H9 (cell line): ENCODE data around the gene SURF1. TPM values are rescaled to one million over a fixed set of nuclear protein-coding genes. Genes with fewer than 3 reads are reported as not detected.

Source experiments
- DNase-seq: peaks from one replicate; pipeline ENCODE4 v3.0.0-alpha.2; 2017
- H2AFZ ChIP-seq: one replicate; pipeline ENCODE4 v1.6.1; 2013; ENCODE audit warnings: mild to moderate bottlenecking, low read length, control low read depth, moderate library complexity
- H2AK5ac ChIP-seq: 2 replicates; pipeline ENCODE4 v1.6.1; 2013; ENCODE audit warnings: low read length, control low read depth, mixed read lengths; ENCODE audit not compliant: insufficient read length
- H2BK120ac ChIP-seq: one replicate; pipeline ENCODE4 v1.6.1; 2013; ENCODE audit warnings: low read depth, mild to moderate bottlenecking, low read length, control low read depth, inconsistent platforms; ENCODE audit not compliant: poor library complexity, severe bottlenecking
- H2BK12ac ChIP-seq: 2 replicates; pipeline ENCODE4 v1.6.1; 2013; ENCODE audit warnings: low read length, control low read depth, mixed read lengths, low read depth; ENCODE audit not compliant: insufficient read length
- H2BK15ac ChIP-seq: 2 replicates; pipeline ENCODE4 v1.6.1; 2013; ENCODE audit warnings: low read depth, low read length, control low read depth
- H2BK20ac ChIP-seq: one replicate; pipeline ENCODE4 v1.6.1; 2013; ENCODE audit warnings: low read depth, mild to moderate bottlenecking, low read length, control low read depth, inconsistent platforms; ENCODE audit not compliant: poor library complexity, severe bottlenecking
- H2BK5ac ChIP-seq: 2 replicates; pipeline ENCODE4 v1.6.1; 2013; ENCODE audit warnings: low read length, control low read depth, mixed read lengths; ENCODE audit not compliant: insufficient read length
- H3K14ac ChIP-seq: 2 replicates; pipeline ENCODE4 v1.6.1; 2013; ENCODE audit warnings: low read length, control low read depth; ENCODE audit not compliant: insufficient read depth
- H3K18ac ChIP-seq: 2 replicates; pipeline ENCODE4 v1.6.1; 2013; ENCODE audit warnings: low read depth, mild to moderate bottlenecking, mixed read lengths, low read length, control low read depth; ENCODE audit not compliant: insufficient read length
- H3K23ac ChIP-seq: 2 replicates; pipeline ENCODE4 v1.6.1; 2013; ENCODE audit warnings: low read length, control low read depth, mixed read lengths, low read depth; ENCODE audit not compliant: insufficient read length
- H3K23me2 ChIP-seq: 2 replicates; pipeline ENCODE4 v1.6.1; 2013; ENCODE audit warnings: low read depth, mild to moderate bottlenecking, mixed read lengths, low read length, control low read depth; ENCODE audit not compliant: insufficient read length, poor library complexity, severe bottlenecking
- H3K27ac ChIP-seq: 2 replicates; pipeline ENCODE4 v1.5.1; 2013; ENCODE audit warnings: low read length, control low read depth, mixed read lengths, low read depth; ENCODE audit not compliant: insufficient read length
- H3K27me3 ChIP-seq: 2 replicates; pipeline ENCODE4 v1.6.1; 2013; ENCODE audit warnings: low read length, control low read depth, inconsistent platforms; ENCODE audit not compliant: insufficient read depth
- H3K4ac ChIP-seq: 2 replicates; pipeline ENCODE4 v1.6.1; 2013; ENCODE audit warnings: low read depth, mild to moderate bottlenecking, control low read depth, inconsistent platforms, low read length, moderate library complexity
- H3K4me1 ChIP-seq: 2 replicates; pipeline ENCODE4 v1.6.1; 2013; ENCODE audit warnings: low read length, control low read depth, inconsistent platforms; ENCODE audit not compliant: insufficient read depth
- H3K4me2 ChIP-seq: 2 replicates; pipeline ENCODE4 v1.6.1; 2013; ENCODE audit warnings: low read length, control low read depth, mixed read lengths; ENCODE audit not compliant: insufficient read length, insufficient read depth
- H3K56ac ChIP-seq: 2 replicates; pipeline ENCODE4 v1.6.1; 2013; ENCODE audit warnings: low read depth, mild to moderate bottlenecking, mixed read lengths, low read length, control low read depth; ENCODE audit not compliant: insufficient read length
- H3K79me1 ChIP-seq: 2 replicates; pipeline ENCODE4 v1.6.1; 2013; ENCODE audit warnings: low read depth, mild to moderate bottlenecking, moderate library complexity, low read length, control low read depth, inconsistent platforms; ENCODE audit not compliant: insufficient read depth, poor library complexity, severe bottlenecking
- H3K79me2 ChIP-seq: 2 replicates; pipeline ENCODE4 v1.6.1; 2013; ENCODE audit warnings: low read length, control low read depth, inconsistent platforms; ENCODE audit not compliant: insufficient read depth
- H3K9ac ChIP-seq: 2 replicates; pipeline ENCODE4 v1.6.1; 2013; ENCODE audit warnings: low read length, control low read depth, mixed read lengths; ENCODE audit not compliant: insufficient read length; ENCODE audit errors: extremely low read depth
- H3K9me3 ChIP-seq: one replicate; pipeline ENCODE4 v1.6.1; 2013; ENCODE audit warnings: low read depth, low read length, inconsistent platforms; ENCODE audit not compliant: control insufficient read depth
- H3T11ph ChIP-seq: one replicate; pipeline ENCODE4 v1.6.1; 2013; ENCODE audit warnings: mild to moderate bottlenecking, low read length, control low read depth, inconsistent platforms
- H4K20me1 ChIP-seq: one replicate; pipeline ENCODE4 v1.6.1; 2013; ENCODE audit not compliant: control insufficient read depth, insufficient read length, insufficient read depth
- H4K5ac ChIP-seq: 2 replicates; pipeline ENCODE4 v1.6.1; 2013; ENCODE audit warnings: low read depth, mild to moderate bottlenecking, mixed read lengths, low read length, control low read depth; ENCODE audit not compliant: insufficient read length
- H4K8ac ChIP-seq: replicated peaks from 2 replicates; pipeline ENCODE4 v1.6.1; 2013; ENCODE audit warnings: low read length, control low read depth, mixed read lengths, low read depth; ENCODE audit not compliant: insufficient read length
- H4K91ac ChIP-seq: 2 replicates; pipeline ENCODE4 v1.6.1; 2013; ENCODE audit warnings: low read depth, mild to moderate bottlenecking, moderate library complexity, mixed read lengths, low read length, control low read depth; ENCODE audit not compliant: insufficient read length
- H3K27ac Mint-ChIP-seq, 3 experiments: 2 replicates in 2 of 3; 3 replicates in 1 of 3; pipeline ENCODE4 v1.8.0; 2020 to 2021; ENCODE audit warnings: mixed read lengths in 3 of 3, mild to moderate bottlenecking in 1 of 3, moderate library complexity in 1 of 3
- H3K27me3 Mint-ChIP-seq: 2 replicates; pipeline ENCODE4 v1.8.0; 2021; ENCODE audit warnings: low read depth, mild to moderate bottlenecking, moderate library complexity, mixed read lengths
- H3K36me3 Mint-ChIP-seq, 3 experiments: 2 replicates in 2 of 3; 3 replicates in 1 of 3; pipeline ENCODE4 v1.8.0; 2020 to 2021; ENCODE audit warnings: low read depth in 3 of 3, mixed read lengths in 3 of 3; ENCODE audit not compliant: insufficient read depth in 1 of 3
- H3K4me1 Mint-ChIP-seq, 2 experiments: 2 replicates each; pipeline ENCODE4 v1.8.0; 2020; ENCODE audit warnings: mixed read lengths in 2 of 2
- H3K4me3 Mint-ChIP-seq, 2 experiments: 2 replicates in 1 of 2; 3 replicates in 1 of 2; pipeline ENCODE4 v1.8.0; 2020 to 2021; ENCODE audit warnings: mild to moderate bottlenecking in 2 of 2, mixed read lengths in 2 of 2, moderate library complexity in 1 of 2
- H3K9me3 Mint-ChIP-seq, 2 experiments: 2 replicates in 1 of 2; 3 replicates in 1 of 2; pipeline ENCODE4 v1.8.0; 2020; ENCODE audit warnings: mild to moderate bottlenecking in 2 of 2, mixed read lengths in 2 of 2, moderate library complexity in 1 of 2
- WGBS: extraction: QIAGEN DNeasy Blood & Tissue Kit; methylation state at CpG from one replicate; pipeline ENCODE4 v1.1.7; 2013; ENCODE audit warnings: missing lambda C conversion rate, low lambda C conversion rate, mixed read lengths; ENCODE audit not compliant: insufficient read length; ENCODE audit errors: extremely low coverage; 5-methylcytosine and 5-hydroxymethylcytosine counted together
- total RNA-seq: library from RNA; stranded (reverse); gene quantifications from 2 replicates; pipeline ENCODE4 v1.2.1, GENCODE V29; 2021
- TF ChIP-seq, protein P1 (sequence below): fragments of 200-600 bp; sonication (generic); conservative IDR thresholded peaks from 3 replicates; pipeline ENCODE4 v1.8.0; 2021; ENCODE audit warnings: antibody characterized with exemption, mild to moderate bottlenecking

The SURF1 gene
- total RNA-seq, 1 experiment from 2014 or later = 43.3 TPM

DNA sequence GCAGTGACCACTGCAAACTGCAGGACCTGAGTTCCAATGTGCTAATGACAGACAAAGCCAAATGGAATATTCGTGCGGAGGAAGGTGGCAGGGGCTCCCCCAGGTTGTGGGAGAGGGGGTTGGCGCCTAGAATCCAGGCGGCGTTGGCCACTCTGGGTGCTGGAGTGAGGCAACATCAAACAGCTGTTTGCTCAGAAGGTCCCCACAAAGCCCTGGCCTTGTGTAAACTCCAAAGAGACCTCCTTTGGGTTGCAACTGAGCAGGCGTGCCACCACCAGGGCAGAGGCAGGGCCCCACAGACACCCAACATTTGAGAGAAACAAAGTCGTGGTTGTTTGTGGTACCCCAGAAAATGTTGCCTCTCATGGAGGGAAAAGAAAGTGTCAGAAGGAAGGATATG is 34.4 kb upstream of the SURF1 start:
- Histone ChIP-seq H3K27me3 (no peaks in the 10 kb centered on the region), H4K5ac (no peak overlapping the region), H3K14ac (no peak overlapping the region), H3K23me2 (no peaks in the 10 kb centered on the region), H3K18ac (no peak overlapping the region), H4K91ac (no peak overlapping the region), H3K23ac (no peak overlapping the region), H3K79me1 (no peaks in the 10 kb centered on the region), H4K20me1 (no peaks in the 10 kb centered on the region), H3K9me3 (no peaks in the 10 kb centered on the region), H3K4ac (no peak overlapping the region), H3K56ac (no peak overlapping the region), H2BK5ac (no peak overlapping the region), H3T11ph (no peak overlapping the region), H2BK120ac (no peak overlapping the region), H2AK5ac (no peak overlapping the region), H2BK20ac (no peak overlapping the region), H3K9ac (no peak overlapping the region), H3K4me2 (no peak overlapping the region), H3K27ac (no peak overlapping the region), H2AFZ (no peak overlapping the region), H4K8ac (no peak overlapping the region), H3K79me2 (no peaks in the 10 kb centered on the region), H2BK12ac (no peak overlapping the region), H3K4me1 (no peaks in the 10 kb centered on the region), H2BK15ac (no peak overlapping the region)
- WGBS = no CpG with 5 or more reads among the region's 7 CpGs
- TF ChIP-seq, protein P1, sequence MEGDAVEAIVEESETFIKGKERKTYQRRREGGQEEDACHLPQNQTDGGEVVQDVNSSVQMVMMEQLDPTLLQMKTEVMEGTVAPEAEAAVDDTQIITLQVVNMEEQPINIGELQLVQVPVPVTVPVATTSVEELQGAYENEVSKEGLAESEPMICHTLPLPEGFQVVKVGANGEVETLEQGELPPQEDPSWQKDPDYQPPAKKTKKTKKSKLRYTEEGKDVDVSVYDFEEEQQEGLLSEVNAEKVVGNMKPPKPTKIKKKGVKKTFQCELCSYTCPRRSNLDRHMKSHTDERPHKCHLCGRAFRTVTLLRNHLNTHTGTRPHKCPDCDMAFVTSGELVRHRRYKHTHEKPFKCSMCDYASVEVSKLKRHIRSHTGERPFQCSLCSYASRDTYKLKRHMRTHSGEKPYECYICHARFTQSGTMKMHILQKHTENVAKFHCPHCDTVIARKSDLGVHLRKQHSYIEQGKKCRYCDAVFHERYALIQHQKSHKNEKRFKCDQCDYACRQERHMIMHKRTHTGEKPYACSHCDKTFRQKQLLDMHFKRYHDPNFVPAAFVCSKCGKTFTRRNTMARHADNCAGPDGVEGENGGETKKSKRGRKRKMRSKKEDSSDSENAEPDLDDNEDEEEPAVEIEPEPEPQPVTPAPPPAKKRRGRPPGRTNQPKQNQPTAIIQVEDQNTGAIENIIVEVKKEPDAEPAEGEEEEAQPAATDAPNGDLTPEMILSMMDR = no peak
- H3K27me3 Mint-ChIP-seq = peaks cover 34% of the 10 kb centered on the region
- peaks cover 0 to 1% (median 0%) of the 10 kb centered on the region in 3 experiments; a peak in 1 of 7 replicates for H3K36me3 Mint-ChIP-seq
- H3K4me1 Mint-ChIP-seq = no peaks in the 10 kb centered on the region
- H3K9me3 Mint-ChIP-seq = peaks cover 15% of the 10 kb centered on the region in 2 experiments
- H3K4me3 Mint-ChIP-seq = no peak overlapping the region
- H3K27ac Mint-ChIP-seq = no peak overlapping the region
- DNase-seq = no peak
